Tracheal epithelial cell (primary cell): ENCODE data around the gene MCF2. TPM values are rescaled to one million over a fixed set of nuclear protein-coding genes. Genes with fewer than 3 reads are reported as not detected.

ENCODE experiments used
- total RNA-seq: library from RNA; depleted of rRNA; stranded (reverse); fragments of >200 nt; gene quantifications from 2 replicates; pipeline ENCODE4 v1.2.1, GENCODE V29; 2014

Gene MCF2
- total RNA-seq: under 0.01 TPM in 2 replicates

GRCh38 chrX:139708067-139708466 is at the start of gene MCF2:
Gene MCF2 (minus strand): TSS chrX:139708167. CDS start chrX:139651744, 56,423 bp downstream.

Other genes starting within 250 kb of the MCF2 start
- gene F9, start 177.4 kb downstream of the MCF2 start, total RNA-seq: not detected in 2 replicates
- gene ATP11C, start 224.9 kb upstream of the MCF2 start, total RNA-seq: 12.4 and 19.3 TPM in 2 replicates